ENCODE results near the gene GH1. TPM values are rescaled to one million over a fixed set of nuclear protein-coding genes. Genes with fewer than 3 reads are reported as not detected.

The GH1 gene
- total and polyA plus RNA-seq, 9 donors = not detected

GRCh38 chr17:63941751-63942150 lies 23.1 kb upstream of the GH1 start:
- H3K4me3 ChIP-seq = no peak overlapping the region
- no peaks in the 10 kb centered on the region for H3K9me3 ChIP-seq
- H3K27ac ChIP-seq = no peak overlapping the region
- H3K27me3 ChIP-seq = no peaks in the 10 kb centered on the region
- TF ChIP-seq POLR2A (IDR thresholded peaks at IDR 0.05) (no peak), CTCF (IDR thresholded peaks at IDR 0.05) (no peak), EP300 (IDR thresholded peaks at IDR 0.05) (no peak)
- no peaks in the 10 kb centered on the region for H3K4me1 ChIP-seq (ENCODE audit: insufficient read depth)
- no peak for DNase-seq
- intact Hi-C loops (cut with DNase I) = no loop called here
- 87 to 90% (median 88%) methylated on average over 23 of the region's 23 CpGs for WGBS, 3 donors
- H3K36me3 ChIP-seq = no peaks in the 10 kb centered on the region

GRCh38 chr17:63941162-63941561 lies 22.5 kb upstream of the GH1 start:
- no peak for TF ChIP-seq POLR2A (IDR thresholded peaks at IDR 0.05)
- TF ChIP-seq EP300 (IDR thresholded peaks at IDR 0.05) = no peak
- no peak for TF ChIP-seq CTCF (IDR thresholded peaks at IDR 0.05)
- DNase-seq = no peak
- no peaks in the 10 kb centered on the region for H3K27me3 ChIP-seq
- no peaks in the 10 kb centered on the region for H3K9me3 ChIP-seq
- 96 to 97% (median 96%) methylated on average over 12 of the region's 12 CpGs for WGBS, 3 donors
- intact Hi-C loops (cut with DNase I) = no loop called here
- no peak overlapping the region for H3K27ac ChIP-seq
- H3K4me3 ChIP-seq = no peak overlapping the region
- H3K4me1 ChIP-seq (ENCODE audit: insufficient read depth) = no peaks in the 10 kb centered on the region
- H3K36me3 ChIP-seq = no peaks in the 10 kb centered on the region

GRCh38 chr17:63940584-63940983 lies 21.9 kb upstream of the GH1 start:
- no peak overlapping the region for H3K27ac ChIP-seq
- intact Hi-C loops (cut with DNase I) = no loop called here

GRCh38 chr17:63939884-63940283 lies 21.2 kb upstream of the GH1 start:
- 60 to 72% (median 64%) methylated on average over 6 of the region's 6 CpGs for WGBS, 3 donors
- H3K27ac ChIP-seq = no peak overlapping the region
- DNase-seq = no peak
- no peaks in the 10 kb centered on the region for H3K4me1 ChIP-seq (ENCODE audit: insufficient read depth)
- no peaks in the 10 kb centered on the region for H3K36me3 ChIP-seq
- TF ChIP-seq CTCF (IDR thresholded peaks at IDR 0.05) = no peak
- no peak for TF ChIP-seq EP300 (IDR thresholded peaks at IDR 0.05)
- TF ChIP-seq POLR2A (IDR thresholded peaks at IDR 0.05) = no peak
- no peak overlapping the region for H3K4me3 ChIP-seq
- H3K27me3 ChIP-seq = no peaks in the 10 kb centered on the region
- no peaks in the 10 kb centered on the region for H3K9me3 ChIP-seq
- intact Hi-C loops (cut with DNase I) = loop anchor here in 1 of 4 donors (10.0 kb wide), 1 partner anchor 345 kb away; no protein-coding TSS in a partner anchor

More at GRCh38 chr17:63940584-63940983, 21.9 kb upstream of the GH1 start:
- no peaks in the 10 kb centered on the region for H3K4me1 ChIP-seq (ENCODE audit: insufficient read depth)
- no peak for TF ChIP-seq CTCF (IDR thresholded peaks at IDR 0.05)
- no peak for TF ChIP-seq POLR2A (IDR thresholded peaks at IDR 0.05)
- TF ChIP-seq EP300 (IDR thresholded peaks at IDR 0.05) = no peak
- DNase-seq = no peak
- no peak overlapping the region for H3K4me3 ChIP-seq
- no peaks in the 10 kb centered on the region for H3K36me3 ChIP-seq
- H3K9me3 ChIP-seq = no peaks in the 10 kb centered on the region
- 93 to 97% (median 95%) methylated on average over 12 to 14 of the region's 14 CpGs for WGBS, 3 donors
- no peaks in the 10 kb centered on the region for H3K27me3 ChIP-seq

Data from ovary (tissue), 9 donors.